Head of caudate nucleus (tissue), 42 donors: ENCODE data around the gene RHOBTB3.
A peak's percentile ranks its signal among the peaks of the same experiment; 100 is the strongest.
"Not testable (repeated sequence)": the region's sequence is repeated elsewhere in the genome, so short reads cannot be mapped to it uniquely, and the experiment has no call there.

ENCODE experiments used
- DNase-seq, 42 donors: peaks; one replicate each; pipeline versions ENCODE4 v3.0.0 to v3.0.0-alpha.2; 2020 to 2021; ENCODE audit warnings: mixed read lengths in 7 of 42
- intact Hi-C: fragments of 100-400 bp; cut with DNase I; formaldehyde crosslinking; loops from one replicate; pipeline ENCODE4 v1.15.0; 2022

The RHOBTB3 gene

DNA sequence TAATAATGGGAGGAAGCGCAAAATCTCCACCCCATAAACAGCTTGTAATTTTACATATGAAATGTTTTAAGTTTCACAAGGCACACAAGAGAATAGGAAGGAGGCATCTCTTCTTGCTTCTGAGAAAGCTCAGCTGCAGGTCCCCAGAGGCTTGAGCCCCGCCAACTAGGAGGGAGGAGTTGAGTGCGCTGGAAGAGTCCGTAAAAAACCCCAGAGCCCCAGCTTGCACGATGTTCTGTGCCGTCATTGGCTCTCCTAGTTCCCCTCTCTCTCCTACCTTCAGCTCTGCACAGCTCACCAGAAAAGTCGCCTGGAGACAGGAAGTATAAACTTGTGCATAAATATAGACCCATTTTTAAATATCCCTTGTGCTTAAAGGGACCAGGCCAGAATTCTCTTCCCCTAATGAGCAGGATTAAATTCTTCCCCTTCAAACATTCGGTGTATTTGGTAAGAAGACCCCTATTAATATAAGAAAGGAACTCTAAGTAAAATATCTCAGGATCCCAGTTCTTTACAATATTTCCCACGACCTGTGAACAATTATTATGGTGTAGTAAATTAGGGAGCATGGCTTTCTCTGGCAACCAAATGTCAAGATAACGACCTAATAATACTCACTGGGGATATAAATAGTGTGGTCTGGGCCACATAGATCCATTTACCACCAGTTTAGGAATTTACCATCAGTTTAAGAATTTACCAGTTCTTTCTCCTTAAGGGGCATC is 77.7 kb downstream of the RHOBTB3 start:
- peak in 27 of 42 donors; percentile 10 to 73 (median 38) for DNase-seq
- intact Hi-C loops, result no loop called here

DNA sequence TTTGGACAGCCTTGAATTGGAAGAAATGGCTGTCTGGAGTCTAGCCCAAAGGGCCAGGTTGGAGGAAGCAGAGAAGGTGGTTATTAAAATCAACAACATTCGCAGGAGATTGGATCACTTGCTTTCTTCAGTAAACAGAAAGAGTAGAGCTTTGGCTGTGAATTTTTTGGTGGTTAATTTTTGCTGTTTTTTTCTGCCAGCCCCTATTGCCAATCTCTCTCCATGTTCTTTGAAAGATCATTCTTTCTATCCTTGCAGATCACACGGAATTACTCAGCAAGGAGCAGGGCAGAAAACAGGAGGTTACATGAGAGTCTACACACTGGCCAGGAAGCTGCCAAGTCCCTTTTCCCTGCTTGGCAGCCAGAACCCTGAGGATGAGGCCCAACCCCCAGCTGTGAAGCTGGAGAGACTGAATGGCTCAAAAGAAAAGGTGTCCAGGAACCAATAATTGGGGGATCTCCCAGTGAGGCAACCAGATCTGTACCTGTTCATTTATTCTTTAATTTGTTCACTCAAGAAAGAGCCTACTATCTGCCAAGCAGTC is 78.4 kb downstream of the RHOBTB3 start:
- peak in 6 of 42 donors; percentile 13 to 73 (median 34) for DNase-seq
- intact Hi-C loops, result no loop called here

DNA sequence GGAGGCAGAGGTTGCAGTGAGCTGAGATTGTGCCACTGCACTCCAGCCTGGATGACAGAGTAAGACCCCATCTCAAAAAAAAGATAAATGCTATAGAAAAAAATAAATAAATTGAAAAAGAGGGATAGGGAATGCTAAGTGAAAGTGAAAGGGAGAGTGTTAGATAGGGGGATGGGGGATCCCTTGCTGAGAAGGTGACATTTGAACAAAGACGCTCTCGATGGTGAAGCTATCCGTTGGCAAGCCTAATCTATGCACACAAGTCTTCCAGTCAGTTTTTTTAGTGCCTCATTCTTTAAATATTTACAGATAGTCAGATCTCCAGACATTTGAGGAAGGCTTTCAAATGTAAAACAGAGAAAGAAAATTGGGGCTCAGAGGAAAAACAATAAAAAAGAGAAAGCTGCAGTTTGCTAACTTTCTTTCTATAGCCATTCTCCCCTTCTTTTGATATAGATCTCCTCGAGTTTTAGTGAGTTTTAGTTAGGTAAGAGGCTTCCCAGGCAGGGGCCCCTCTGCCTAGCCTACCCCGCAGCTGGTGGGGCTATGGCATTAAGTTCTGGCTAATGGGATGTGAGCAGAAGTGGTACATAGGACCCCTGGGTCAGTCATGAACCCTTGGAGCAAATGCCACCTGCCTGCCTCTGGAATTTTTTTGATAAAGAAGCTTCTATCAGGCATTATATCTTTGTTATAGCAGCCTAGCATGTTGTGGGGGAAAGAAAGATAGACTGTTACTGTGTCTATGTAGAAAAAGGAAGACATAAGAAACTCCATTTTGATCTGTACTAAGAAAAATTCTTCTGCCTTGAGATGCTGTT is 79.4 kb downstream of the RHOBTB3 start:
- no peak for DNase-seq
- intact Hi-C loops, result no loop called here

DNA sequence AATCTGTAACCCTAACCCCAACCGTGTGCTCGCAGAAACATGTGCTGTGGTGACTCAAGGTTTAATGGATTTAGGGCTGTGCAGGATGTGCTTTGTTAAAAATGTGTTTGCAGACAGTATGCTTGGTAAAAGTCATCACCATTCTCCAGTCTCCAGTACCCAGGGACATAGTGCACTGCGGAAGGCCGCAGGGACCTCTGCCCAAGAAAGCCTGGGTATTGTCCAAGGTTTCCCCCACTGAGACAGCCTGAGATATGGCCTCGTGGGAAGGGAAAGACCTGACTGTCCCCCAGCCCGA is 79.9 kb downstream of the RHOBTB3 start:
- intact Hi-C loops, DNase-seq: not testable (repeated sequence)

DNA sequence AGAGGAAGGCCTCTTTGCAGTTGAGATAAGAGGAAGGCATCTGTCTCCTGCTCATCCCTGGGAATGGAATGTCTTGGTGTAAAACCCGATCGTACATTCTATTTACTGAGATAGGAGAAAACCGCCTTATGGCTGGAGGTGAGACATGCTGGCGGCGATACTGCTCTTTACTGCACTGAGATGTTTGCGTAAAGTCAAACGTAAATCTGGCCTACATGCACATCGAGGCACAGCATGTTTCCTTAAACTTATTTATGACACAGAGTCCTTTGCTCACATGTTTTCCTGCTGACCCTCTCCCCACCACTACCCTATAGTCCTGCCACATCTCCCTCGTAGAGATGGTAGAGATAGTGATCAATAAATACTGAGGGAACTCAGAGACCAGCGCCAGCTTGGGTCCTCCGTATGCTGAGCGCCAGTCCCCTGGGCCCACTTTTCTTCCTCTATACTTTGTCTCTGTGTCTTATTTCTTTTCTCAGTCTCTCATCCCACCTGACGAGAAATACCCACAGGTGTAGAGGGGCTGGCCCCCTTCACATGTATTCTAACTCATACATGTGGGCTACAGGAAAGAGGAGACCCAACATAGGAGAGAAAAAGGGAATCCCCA is 80.4 kb downstream of the RHOBTB3 start:
- DNase-seq, intact Hi-C loops: not testable (repeated sequence)

DNA sequence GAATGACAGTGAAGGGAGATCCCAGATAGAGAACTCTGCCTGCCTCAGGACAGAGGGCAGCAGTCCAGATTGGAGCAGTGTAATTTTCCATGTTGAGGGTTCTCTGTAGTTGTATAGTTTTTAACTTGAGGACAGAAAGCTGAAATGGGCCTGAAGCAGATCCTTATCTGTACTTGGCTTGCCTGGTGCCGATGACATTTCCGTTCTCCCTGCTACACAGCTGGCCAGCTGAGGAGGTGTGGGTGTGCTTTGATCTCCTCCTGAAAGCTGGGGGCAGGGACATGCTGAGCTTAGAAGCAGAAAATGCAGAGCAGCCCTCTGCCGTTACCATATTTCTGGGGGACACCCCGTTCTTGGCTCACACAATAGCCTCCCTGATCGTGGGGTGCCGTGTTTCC is 80.9 kb downstream of the RHOBTB3 start:
- intact Hi-C loops, result no loop called here
- DNase-seq, result peak in 1 of 42 donors; percentile 35

DNA sequence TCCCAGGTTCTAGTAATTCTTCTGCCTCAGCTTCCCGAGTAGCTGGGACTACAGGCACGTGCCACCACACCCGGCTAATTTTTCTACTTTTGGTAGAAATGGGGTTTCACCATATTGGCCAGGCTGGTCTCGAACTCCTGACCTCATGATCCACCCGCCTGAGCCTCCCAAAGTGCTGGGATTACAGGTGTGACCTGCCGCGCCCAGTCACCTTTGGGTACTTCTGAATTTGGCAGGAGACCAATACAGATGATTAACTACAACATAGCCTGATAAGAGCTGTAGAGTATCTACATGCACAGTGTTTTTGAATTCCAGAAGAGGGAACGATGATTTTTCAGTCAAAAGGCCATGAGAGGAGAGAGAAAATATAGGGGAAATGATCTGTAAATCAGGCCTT is 81.9 kb downstream of the RHOBTB3 start:
- intact Hi-C loops, DNase-seq: not testable (repeated sequence)

DNA sequence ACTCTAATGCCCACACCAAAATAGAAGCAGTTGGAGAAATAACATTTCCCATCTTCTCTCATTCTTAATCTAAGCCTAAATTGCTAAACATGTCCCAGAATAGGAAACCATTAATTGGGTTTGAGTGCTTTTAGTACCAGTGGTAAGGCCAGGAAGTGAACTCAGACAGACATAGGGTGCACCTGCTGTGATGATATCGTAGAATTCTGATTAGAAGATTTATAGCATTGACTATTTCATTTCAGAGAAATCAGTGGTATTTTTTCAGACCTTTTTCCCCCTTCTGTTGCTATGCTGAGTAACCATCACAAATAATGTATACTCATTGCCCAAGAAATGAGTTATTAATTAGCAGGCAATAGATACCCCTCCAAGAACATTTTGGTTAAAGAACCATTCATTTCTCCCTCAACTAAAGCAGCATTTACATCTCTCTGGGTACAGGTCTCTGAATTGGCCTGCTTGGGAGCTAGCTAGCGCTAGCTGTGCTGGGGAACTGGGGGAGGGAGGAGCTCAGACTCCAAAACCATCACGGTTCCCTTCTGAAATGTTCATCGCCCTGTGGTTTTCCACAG is 84.1 kb downstream of the RHOBTB3 start:
- no peak for DNase-seq
- intact Hi-C loops, result no loop called here

DNA sequence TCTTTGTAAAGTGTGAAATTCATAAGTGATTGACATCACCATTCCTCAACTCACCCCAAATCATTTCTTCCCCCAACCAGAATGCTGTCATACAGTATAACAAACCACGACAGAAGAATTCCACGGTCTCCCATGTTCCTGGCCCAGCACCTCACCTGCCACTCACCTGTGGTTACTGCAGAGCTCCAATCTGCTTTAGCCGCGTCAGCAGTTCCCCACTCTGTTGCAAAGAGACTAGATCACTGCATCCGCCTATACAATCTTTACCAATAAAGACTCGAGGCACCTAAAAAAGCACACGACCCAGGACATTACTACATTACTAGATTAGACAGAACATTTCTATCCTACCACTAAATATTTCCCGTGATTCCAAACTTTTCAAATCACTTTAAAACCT is 85.2 kb downstream of the RHOBTB3 start:
- intact Hi-C loops, result no loop called here
- no peak for DNase-seq

DNA sequence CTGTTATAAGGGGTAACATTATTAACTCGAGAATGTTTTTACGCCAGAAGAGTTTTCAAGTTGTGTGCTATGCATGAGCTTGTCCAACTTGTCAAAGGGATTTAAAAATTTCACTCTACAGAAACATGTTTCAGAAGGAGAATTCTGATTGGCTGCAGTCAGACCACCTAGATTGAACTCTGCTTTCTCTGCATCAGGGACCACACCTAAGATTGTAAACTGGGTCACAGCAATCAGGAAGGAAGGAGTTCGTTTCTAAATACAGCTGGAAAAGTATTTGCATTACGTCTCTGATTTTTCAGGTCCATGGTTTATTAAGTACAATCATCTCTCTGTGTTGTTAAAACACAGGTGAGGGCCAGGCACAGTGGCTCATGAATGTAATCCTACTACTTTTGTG is 85.6 kb downstream of the RHOBTB3 start:
- intact Hi-C loops, result no loop called here
- no peak for DNase-seq

DNA sequence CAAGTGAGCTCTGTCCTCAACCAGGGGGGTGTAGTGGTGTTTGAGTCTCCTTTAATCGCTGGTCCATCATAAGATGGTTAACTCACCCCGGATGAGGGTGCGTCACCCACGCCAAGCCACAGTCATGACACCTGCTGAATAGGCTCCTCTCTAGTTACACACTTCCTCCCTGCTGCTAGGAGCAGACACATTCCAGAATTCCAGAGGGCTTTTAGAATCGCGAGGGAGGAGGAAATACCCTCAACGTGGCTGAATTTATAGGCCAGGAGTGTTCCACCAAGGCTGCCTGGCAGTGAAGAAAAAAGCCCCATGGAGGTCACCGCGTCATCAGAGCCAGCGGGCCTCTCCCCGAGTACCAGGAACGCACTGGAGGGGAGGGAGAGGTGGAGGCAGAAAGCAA is 86.3 kb downstream of the RHOBTB3 start:
- intact Hi-C loops, result no loop called here
- no peak for DNase-seq

DNA sequence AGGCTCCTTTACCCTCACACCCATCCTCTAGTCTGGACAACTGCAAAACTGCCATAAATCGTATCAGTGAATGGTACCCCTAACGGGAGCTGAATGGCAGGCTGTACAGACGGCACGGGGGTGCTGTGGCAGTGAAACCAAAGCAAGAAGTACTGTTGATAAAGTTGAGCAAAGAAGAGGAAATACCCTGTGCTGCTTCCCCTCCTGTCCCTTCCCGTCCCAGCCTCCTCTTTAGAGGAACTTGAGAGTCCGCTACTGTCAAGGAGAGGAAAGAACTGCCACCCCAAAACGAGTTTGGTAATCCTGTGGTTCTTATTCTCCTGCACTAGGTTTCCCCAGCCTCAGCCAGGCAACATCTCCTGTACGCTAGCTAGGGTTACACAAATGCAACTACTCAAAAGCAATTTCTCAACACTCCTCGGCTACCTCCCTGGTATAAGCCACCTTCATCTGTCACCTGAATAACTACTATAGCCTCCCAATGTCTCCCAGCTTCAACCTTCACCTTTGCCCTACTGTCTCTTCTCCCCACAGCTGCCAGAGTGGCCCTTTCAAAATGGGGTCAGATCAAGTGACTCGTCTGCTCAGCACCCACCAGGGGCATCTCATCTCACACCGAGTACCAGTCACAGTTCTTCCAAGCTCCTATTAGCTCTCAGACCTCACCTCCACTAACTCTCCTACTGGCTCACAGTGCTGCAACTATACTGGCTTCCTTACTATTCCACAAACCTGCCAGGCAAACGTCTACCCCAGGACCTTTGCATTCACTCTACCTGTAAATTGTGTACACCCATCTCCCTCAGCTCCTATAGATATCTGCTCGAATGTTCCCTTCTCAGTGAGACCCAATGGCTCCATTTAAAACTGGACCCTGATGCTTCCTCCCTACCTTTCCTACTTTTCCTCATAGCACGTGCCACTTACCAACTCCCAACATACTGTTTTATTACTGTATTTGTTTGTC is 87.3 kb downstream of the RHOBTB3 start:
- intact Hi-C loops, result no loop called here
- peak in 15 of 42 donors; percentile 14 to 58 (median 32) for DNase-seq

DNA sequence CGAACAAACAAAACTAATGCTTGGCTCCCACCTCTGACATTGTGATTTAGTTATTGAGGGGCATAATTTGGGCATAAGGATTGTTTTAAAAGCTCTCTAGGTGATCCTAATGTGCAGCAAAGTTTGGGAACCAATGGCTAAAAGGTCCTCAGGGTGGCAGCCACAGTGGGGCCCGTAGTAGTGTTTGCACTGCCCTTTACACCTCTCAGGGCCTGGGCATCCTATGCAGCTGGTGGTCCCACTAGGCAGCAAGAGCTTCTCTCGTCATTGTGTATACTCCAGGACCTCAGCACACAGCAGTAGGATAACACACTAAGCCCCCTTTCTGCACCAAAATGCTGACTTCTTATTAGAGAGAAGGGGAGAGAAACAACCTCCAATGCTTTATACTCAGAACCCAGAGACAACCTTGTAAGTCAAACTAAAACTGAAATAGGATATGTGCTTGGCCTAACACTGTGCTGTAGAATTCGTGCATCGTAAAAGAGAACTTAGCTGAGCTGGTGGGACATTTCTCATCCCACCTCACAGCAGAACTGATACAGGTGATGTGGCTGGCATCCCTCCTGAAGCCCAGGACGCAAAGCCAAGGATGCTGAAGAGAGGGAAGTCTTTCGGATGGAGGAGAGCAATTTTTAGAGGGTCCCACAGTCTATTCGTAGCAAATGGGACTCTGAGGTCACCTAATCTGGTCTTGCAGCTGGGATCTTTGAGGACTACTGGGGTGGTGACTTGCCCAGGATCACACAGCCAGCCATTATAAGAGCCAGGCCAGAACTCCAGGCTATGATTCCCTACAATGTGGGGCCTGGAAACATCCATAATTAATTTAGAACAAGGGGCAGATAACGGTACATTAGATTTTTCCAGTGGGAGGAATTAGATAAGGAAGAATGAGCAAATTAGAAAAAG is 90.2 kb downstream of the RHOBTB3 start:
- intact Hi-C loops, result no loop called here
- DNase-seq, result no peak

DNA sequence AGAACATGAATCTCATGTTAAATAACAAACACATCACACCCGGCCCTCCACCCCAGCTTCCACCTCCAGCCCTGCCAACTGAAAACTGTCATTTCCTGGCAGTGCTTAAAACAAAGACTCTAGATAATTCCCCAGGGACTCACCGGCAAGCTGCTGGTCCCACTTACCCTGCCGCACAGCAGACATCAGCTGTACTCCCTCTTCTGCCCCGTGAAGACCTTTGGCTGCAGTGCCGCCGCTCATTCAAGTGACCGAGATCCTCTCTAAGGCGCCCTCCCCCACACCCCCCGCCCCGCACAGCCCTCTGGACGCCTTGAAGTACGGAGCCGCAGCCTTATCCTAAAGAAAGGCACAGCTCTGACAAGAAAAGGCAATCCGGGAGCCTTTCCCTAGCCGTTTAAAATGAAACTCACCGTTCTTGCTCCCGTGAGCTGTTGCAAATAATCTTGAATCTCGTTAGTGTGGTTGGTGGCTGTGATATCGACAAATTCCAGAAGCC is 91.0 kb downstream of the RHOBTB3 start:
- peak in 37 of 42 donors; percentile 25 to 72 (median 48) for DNase-seq
- intact Hi-C loops, result no loop called here

DNA sequence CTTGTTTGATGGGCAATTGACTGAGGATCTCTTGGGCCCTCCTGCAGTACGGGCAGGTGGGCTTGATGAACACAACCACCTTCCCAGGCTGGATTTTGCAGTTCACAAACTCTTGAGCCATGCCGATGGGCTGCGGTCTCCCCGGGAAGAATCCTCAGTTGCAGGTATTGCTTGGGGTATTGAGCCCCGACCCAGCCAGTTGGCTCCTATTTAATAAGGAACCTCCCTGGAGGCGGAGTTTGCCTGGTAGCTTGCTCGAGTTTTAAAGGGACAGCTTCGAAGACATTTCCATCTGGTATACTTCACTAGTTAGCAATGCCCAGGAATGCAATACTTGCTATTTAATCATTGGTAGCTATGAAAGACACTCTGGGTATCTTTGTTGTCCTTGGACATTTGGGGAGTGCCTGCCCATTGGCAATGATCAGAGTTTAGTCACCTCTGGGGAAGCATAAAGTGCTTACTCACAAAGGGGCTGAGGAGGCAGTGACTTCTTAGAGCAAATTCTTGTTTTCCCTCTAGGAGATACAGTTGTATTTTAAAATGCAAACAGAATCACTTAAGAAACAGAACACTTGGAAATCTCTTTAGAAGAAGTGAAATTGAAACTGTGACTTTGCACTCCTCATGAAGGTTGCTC is 91.5 kb downstream of the RHOBTB3 start, which contains the start of gene GLRX:
Gene GLRX (minus strand): TSS at position 185 of the 640 bp plus-strand sequence. CDS start 64 bp downstream, at position 121.
- DNase-seq, result peak; percentile 48 to 95 (median 79)
- intact Hi-C loops, result no loop called here

DNA sequence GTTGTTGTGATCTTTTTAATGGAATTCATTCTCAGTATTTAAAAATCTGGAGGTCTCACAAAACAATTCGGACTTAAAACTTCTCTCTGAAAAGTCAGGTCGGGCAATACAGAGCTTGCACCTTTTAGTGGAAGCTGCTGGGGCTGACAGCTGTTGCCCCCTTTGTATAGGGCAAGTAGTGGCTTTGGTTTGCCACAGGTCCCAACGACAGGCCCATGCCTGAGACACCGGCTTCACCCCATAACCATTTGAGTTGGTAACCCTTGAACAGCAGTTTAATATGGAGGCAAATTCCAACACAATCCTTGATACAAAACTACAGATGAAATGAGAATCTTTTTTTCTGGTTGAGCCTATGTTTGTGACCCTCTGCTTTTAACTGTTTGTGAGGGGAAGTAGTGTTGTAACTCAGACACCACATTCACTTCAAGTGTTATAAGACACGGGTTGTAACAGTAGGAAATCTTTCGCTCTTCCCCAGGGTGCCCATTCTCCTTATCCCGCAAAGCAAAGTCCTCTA is 92.1 kb downstream of the RHOBTB3 start:
- intact Hi-C loops, result no loop called here
- DNase-seq, result no peak
